NCI-H1417 treated with DMSO at 0.1 percent for 48 hours (cell line): ENCODE data around the gene MAEA.

Experiments
- DNase-seq: peaks from one replicate; lab custom pipeline; 2025; lab: John Stamatoyannopoulos, UW

The MAEA gene

DNA sequence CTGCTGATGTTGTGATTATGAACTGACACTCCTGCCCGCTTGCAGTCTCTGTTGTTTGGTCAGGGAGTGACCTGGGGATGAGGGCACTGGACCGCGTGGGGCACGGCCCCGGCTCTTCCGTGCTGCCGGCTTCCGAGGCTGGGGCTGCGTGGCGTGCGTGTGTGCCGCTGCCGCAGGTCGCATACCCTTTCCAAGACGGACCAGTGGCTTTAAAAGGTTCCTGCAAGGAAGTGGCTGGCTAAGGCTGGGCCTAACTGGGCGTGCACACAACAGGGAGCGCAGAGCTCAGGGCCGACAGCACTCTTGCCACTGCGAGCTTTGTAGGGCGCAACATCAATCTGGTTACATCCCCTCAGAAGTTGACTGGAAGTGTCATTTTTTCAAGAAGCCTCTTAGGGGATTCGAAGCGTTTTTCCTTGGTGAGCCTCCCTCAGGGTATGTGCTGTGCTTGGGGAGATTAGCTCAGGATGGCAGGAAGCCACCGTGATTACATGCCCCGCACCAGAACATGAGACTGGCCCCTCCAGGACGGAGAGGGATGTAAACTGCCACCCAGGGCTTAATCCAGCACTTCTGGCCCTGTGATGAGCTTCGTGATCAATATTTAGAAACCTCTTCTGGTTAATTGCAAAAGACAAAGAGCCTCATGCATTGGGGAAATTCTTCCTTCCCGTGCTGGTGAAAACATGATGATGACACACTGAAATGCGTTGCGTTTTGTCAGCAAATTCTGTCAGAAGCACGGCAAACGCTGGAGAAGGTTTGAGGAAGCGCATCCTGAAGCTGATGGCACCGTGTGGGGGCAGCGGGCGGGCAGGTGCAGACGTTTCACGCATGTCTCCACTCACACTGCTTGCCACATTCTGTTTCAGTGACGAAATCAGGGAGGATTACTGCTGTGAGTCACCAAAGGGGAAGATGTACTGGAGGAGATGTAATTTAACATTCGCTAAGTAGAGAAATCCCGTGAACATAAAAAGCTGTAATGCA is 11.1 kb downstream of the MAEA start:
- no peak for DNase-seq

DNA sequence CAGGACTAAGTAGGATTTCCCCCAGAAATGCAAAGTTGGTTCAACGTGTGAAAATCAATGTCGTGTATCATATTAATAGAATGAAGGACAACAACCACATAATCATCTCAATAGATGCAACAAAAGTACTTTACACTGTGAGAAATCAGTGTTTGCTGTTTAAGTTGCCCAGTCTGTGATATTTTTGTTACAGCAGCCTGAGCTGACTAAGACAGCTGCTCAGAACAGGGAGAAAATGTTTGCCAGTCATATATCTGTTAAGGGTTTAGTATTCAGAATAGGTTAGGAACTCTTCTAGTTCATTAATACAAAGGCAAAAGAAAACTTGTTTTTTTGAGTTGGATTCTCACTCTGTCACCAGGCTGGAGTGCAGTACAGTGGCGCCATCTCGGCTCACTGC is 12.5 kb downstream of the MAEA start:
- DNase-seq = no peak

DNA sequence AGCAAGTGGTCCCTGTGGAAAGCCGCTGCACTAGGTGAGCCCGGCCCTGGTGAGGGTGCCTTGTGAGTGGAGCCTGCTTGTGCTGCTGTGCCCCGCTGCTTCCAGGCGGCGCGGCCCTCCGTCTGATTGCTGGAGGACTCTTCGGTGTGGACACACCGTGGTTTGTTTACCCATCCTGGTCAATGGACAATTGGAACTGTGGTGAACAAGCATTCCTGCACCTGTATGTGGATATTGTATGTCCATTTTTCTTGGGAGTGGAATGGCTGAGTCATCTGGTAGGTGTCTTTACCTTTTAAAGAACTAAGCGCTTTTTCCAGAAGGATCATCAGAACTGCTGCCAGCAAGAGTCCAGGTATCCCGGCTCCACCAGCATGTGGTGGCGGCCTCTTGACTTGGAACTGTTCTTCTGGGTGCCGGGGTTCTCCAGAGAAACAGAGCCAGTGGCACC is 15.6 kb downstream of the MAEA start:
- DNase-seq = no peak

DNA sequence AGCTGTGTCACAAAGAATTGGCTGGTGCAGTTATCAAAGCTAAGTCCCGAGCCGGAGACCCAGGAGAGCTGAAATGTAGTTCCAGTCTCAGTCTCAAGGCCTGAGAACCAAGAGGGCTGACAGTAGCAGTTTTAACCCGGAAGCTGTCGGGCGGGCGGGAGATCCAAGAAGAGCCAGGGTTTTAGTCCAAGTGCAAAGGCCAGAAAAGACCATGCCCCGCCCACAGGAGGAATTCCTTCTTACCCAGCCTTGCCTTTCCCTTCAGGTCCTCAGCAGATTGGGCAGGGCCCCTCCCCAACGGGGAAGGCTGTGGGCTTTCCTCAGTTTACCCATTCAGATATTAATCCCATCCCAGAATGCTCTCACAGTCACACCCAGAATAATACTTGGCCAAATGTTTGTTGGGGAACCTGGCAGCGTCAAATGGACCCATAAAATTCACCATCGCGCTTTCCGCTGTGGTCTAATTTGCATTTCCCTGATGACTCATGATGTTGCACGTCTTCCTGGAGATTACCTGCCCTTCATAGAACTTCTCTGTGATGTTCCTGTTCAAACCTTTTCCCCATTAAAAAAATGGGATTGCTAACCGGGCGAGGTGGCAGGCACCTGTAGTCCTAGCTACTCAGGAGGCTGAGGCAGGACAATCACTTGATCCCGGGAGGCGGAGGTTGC is 16.2 kb downstream of the MAEA start:
- no peak for DNase-seq

DNA sequence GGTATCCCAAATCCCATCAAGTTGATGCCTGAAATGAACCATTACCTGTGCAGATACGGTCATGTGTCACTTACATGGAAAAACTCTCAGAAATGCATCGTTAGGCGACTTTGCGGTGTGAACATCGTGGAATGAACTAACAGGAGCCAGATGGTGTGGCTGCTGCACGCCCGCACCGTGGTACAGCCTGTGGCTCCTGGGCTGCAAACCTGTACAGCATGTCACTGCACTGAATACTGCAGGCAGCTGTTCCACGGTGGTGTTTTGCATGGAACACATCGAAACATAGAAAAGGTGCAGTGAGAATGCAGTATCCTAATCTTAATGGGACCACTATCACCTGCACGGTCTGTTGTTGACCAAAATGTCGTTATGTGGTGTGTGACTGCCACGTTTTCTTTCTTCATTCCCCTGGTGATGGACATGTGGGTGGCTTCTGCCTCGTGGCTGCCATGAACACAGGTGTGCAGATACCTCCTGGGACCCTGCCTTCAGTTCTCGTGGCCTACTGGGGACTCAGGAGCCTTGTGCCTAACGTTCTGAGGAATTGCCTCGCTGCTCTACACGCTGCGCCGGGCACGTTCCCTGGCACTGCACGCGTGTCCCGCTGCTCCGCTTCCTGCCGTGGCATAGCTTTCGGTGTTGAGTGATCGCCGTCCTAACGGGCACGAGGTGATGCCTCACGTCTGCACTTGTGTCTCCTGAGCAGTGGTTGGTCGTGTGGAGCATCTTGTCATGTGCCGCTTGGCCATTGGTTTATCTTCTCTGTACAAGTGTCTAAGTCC is 18.5 kb downstream of the MAEA start:
- no peak for DNase-seq

DNA sequence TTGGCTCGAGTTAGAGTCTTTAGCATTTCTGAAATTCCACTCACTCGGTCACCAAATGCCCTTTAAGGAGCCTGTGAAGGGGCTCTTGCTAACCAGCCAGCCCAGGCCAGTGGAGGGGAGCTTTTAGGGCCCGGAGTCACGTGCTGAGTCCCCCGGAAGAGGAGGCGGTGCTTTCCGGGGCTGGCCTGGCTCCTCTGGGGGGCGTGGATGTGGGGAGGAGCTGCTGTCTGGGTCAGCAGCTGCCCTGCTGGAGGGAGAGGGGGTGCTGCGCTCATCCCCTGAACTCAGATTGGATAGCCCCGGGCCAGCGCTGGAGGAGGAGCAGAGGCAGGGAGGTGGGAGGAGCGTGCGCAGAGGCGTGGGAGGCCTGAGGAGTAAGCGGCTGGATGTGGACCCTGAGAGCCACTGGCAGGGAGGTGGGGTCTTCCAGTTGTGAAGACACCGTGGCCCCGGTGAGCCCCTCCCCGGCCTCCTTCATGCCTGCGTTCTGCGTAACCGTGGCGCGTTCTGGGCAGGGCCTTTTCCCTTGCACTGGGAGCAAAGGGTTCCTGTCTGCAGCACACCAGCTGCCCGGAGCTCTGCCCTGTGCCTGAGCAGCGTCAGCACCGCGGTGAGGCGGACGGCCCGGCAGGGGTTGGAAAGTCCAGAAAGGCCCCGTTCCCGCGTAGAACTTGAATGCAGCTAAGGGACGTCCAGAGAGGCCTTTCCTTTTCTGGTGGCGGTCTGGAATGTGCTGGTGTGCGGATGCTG is 19.7 kb downstream of the MAEA start:
- DNase-seq = no peak

DNA sequence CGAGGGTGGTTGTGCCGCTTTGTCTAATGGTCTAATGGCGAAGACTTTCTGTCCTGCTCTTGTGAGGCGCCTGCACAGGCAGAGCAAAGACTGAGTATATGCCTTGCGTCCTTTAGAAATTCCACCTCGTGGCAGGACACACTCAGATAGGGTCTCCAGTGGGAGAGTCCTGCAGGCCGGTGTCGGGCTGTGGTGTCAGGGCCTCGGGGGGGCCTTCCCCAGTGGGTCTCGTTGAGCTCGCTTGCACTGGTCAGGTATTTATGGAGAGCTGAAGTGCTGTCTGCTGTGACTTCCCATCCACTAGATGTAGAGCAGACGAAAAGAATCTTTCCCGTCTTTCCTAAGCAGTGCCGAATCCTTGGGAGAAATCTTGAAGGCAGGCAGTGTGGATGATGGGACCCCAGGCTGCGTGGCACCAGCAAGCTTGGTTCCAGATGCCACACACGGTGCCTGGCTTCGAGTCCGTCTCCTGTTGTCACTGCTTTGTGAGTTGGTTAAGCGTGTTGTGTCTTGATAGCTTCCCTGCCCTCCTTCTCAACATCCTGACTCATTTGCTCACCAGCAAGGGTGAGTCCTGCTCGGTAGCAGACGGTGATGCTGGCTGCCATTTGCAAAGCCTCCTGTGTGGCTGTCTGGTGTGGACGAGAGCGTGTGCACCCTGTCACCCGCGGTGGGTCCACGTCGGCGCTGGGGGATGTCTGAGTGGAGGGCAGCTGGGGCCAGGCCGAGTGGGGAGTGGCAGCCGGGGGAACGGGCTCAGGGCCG is 20.5 kb downstream of the MAEA start:
- no peak for DNase-seq

DNA sequence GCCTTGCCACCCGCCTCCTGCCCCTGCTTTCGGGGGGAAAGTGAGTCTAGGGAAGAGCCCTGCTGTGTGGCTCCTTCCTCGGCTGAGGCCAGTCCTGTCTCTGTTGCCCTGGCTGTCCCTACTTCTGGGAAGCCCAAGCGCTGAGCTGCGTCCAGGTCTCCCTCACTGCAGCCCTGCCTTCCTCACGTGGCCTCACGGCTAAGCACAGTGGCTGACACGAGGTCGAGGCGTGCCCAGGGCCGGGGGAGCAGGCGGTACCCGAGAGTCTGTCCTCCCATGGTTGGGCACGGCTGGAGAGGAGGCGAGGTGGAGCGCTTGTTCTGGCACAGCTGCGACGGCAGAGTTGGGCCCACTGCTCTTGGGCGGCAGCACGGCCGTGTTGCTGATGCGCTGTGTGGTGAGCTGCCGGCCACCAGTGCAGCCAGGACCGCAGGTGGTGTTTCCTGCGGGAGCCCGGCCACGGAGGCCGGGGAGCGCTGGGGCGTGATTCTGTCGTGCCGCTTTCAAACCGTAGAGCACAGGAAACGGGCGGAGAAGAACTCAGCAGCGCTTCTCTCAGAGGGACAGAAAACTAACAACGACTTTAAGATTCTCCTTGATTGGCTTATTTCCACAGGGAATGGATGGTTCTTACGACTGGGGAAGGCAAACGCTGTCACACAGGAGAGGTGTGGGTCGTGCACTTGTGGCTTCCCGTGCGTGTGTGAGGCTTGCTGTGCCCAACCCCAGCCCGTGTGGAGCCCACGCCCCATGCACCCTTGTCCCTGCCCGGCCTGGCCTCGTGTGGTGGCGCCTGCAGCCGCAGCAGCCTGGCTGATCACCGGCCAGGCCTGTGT is 21.3 kb downstream of the MAEA start:
- DNase-seq = no peak

DNA sequence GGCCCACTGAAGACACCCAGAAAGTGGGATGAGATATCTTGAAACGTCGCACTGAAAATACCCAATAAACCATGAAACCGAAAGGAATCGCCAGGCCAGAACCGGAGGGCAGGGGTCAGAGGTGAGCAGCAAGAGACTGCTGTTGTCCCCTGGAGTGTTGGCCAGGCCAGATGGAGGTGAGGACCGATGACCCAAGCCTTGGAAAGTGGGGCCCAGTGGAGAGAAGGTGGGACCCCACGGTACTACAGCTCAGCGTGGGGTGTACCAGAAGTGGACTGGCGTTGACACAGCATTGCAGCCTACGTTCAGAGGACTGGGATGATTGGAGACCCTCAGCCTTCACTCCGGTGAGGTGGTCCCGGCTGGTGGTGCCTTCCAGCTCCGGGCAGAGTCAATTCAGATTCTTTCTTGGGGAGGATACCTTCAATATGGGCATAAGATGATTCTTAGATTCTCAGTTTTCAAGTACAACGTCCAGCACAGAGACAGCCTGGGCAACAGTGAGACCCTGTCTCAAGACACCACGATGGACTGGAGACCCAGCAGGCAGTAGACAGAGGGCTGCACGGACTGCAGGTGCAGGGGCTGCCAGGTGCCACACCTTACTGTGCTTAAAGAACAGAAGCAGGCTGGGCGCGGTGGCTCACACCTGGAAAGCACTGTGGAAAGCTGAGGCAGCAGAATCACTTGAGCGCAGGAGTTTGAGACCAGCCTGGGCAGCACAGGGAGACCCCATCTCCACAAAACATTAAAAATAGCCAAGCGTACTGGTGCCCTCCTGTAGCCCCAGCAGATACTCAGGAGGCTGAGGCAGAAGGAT is 23.3 kb downstream of the MAEA start:
- no peak for DNase-seq

DNA sequence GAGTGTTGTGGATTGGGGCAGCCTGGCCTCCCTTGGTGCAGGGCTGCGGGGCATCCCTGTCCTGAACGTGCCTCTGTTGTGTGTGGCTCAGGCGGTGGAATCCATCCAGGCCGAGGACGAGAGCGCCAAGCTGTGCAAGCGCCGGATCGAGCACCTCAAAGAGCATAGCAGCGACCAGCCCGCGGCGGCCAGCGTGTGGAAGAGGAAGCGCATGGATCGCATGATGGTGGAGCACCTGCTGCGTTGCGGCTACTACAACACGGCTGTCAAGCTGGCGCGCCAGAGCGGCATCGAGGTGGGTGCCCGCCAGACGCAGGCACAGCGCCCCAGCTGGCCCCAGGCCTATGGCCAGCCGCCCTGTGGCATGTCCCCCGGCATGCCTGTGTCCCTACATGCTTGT is 25.6 kb downstream of the MAEA start:
- no peak for DNase-seq

DNA sequence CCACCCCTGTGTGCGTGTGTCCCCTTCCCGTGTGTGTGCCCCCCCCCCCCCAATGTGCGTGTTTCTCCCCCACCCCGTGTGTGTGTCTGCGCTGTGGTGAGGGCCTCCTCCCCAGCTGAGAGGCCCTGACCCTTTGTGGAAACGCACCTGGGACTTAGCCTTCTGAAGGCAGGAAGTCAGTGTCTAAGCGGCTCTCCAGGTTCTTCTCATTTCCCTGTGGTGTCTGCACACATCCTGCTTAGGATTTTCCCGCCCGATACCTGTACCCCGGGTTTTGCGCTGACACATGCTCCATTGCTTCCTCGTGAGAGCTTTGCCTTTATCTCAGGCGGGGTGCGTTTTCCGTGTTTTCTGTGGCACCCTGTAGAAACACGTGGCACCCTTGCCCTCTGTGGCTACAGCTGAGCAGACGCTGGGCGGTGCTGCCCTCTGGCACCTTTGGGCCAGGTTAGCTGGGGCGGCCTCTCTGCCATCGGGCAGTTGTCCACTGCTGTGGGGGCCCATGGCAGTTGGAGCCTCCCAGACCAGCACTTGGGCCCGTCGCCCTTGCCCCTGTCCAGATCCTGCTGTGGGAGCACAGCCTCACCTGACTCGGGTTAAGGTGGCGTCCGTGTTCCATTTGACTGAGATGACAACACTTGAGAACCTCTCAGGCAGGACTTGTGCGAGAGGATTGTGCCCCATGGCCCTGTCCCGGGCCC is 26.3 kb downstream of the MAEA start:
- no peak for DNase-seq

DNA sequence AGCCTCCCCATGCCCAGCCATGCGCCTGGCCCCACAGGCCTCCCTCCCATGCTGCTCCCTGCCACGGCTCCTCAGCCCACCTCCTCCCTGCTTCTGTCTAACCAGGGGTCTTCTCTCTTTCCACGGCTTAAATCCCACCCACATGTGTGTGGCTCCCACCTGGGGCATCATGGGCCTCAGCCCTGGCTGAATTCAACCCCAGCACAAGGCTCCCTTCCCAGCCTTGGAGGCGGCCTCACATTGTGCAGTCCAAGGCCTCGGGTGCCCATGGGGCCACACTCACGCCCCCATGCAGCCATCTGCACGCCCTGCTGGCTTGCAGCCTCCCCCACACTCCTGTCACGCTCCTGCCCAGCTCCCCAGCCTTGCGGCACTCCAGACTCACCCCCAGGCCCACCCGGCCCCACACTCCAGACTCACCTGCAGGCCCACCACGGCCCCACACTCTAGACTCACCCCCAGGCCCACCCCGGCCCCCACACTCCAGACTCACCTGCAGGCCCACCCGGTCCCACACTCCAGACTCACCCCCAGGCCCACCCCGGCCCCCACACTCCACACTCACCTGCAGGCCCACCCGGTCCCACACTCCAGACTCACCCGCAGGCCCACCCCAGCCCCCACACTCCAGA is 27.0 kb downstream of the MAEA start:
- no peak for DNase-seq

DNA sequence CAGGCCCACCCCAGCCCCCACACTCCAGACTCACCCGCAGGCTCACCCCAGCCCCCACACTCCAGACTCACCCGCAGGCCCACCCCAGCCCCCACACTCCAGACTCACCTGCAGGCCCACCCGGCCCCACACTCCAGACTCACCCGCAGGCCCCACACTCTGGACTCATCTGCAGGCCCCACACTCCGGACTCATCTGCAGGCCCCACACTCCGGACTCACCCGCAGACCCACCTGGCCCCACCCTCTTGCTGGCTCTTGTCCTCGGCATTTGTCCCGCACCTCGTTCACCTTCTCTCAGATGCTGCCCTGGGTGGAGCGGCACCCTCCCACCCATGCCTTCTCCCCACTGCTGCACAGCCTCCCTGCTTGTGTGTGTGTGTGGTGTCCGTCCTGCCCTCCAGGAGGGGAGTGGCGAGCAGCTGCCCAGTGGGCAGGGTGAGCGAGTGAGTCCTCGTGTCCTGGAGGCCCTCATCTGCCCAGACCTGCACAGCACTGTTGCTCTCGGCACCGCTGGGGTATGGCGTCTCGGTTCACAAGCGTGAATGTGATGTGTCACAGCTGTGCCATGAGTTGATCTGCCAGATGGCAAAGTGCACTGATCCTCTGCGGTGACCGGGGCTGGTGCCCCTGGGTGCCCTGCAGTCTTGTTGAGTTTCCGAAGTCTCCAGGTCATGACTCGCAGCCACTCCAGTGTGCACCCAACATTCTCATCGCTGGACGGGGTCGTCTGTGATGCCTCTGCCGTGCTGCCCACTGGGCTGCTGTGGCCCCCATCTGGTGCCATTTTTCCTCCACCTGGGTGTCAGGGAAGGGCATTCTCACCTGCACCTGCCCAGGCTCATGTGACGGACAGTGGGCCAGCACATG is 27.7 kb downstream of the MAEA start:
- no peak for DNase-seq

DNA sequence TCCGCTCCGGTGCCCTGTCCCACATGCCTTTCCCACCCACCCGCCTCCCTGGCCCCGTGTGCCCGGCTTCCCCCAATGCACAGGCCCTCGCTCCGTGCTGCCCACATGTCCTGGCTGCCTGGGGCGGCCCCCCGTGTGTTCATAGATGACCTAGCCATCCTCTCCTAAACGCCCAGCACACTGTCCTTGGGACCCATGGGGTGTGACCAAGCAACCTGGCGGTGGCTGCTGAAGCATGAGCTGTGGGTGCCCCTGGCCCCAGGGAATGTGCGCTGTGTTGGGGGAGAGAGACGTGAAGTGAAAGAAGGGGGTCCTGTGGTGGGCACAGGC is 28.3 kb downstream of the MAEA start:
- no peak for DNase-seq

DNA sequence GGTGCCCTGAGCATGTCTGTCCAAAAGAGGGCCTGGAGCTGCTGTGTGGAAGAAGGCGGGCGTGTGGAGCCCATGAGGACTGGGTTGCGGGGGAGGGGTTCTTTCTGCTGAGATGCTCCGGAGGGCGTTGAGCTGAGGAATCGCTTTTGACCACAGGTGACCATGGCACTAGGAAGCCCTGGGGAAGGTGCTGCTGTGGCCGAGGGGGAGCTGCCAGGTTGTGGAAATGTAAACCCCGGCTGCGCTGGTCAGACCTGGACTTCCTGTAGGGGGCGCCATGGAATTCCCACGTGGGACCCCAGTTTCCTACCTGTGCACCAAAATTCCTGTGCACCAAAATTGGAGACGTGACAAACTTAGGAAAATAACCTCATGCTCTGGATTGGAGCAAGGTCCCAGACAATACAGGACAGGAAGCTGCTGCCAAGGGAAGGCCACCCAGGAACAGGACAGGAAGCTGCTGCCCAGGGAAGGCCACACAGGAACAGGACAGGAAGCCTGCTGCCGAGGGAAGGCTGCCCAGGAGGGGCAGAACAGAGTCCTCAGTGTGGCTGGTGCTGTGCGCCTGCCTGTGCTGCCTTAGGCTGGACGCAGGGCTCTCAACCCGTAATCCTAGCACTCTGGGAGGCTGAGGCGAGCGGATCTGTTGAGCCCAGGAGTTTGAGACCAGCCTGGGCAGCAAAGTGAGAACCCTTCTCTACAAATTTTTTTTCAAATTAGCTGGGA is 29.0 kb downstream of the MAEA start:
- no peak for DNase-seq

DNA sequence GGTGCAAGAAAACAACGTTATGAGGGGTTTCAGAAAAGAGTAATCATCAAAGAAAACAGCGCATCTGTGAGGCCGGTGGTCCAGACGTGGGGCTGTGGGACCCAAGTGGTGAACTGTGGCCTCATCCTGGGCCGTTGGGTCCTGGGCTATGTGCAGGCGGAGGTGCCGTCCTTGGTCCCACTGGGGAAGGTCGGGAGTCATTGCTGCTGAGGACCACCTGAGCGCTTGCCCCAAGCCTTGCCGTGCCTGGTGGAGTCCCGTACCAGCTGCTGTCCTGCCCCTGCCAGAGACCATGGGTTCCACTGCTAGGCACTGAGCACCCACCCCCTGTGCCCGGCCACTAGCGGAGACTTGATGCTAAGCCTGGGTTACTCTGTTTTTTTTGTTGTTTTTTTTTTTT is 31.8 kb downstream of the MAEA start:
- no peak for DNase-seq
